SK-N-SH (cell line): Measurements from ENCODE around the gene AGAP1. TPM values are rescaled to one million over a fixed set of nuclear protein-coding genes. Genes with fewer than 3 reads are reported as not detected.

Experiments
- CTCF ChIA-PET: fragments of 300-600, 350-600 bp; formaldehyde crosslinking; extraction: SDS; loops from one replicate; lab custom pipeline; 2021; lab: Yijun Ruan, JAX
- POLR2A ChIA-PET: fragments of 350-600 bp; sonication (Branson Sonifier 250); formaldehyde crosslinking; extraction: SDS; loops from one replicate; lab custom pipeline; 2020; ENCODE audit warnings: antibody characterized with exemption, inconsistent platforms; lab: Yijun Ruan, JAX
- DNase-seq: peaks from one replicate; pipeline ENCODE4 v3.0.0; 2012
- H2AFZ ChIP-seq: fragments of 200-600 bp; sonication (generic); 2 replicates; pipeline ENCODE4 v1.8.1; 2016; ENCODE audit warnings: antibody characterized with exemption, mild to moderate bottlenecking, low read depth
- H3F3A ChIP-seq: fragments of 200-600 bp; sonication (generic); replicated peaks from 2 replicates; pipeline ENCODE3; 2016; ENCODE audit warnings: antibody characterized with exemption, mild to moderate bottlenecking; ENCODE audit not compliant: insufficient read depth
- H3K27ac ChIP-seq, 2 experiments: fragments of 200-500 bp in 1 of 2; fragments of 200-600 bp in 1 of 2; sonication (Bioruptor generic) in 1 of 2; sonication (generic), shearing (Covaris generic) in 1 of 2; 2 replicates each; pipeline versions ENCODE4 v1.5.1 to v1.6.1; 2014 to 2016; ENCODE audit warnings: low read depth in 2 of 2, inconsistent platforms in 1 of 2, low read length in 1 of 2, mild to moderate bottlenecking in 1 of 2, mixed read lengths in 1 of 2
- H3K27me3 ChIP-seq: fragments of 200-600 bp; sonication (generic), shearing (Covaris generic); 2 replicates; pipeline ENCODE4 v1.6.1; 2016; ENCODE audit warnings: mixed run types; ENCODE audit not compliant: insufficient read depth
- H3K36me3 ChIP-seq, 2 experiments: fragments of 200-500 bp in 1 of 2; fragments of 200-600 bp in 1 of 2; sonication (Bioruptor generic) in 1 of 2; sonication (generic) in 1 of 2; replicated peaks in 1 of 2; 2 replicates each; pipeline versions ENCODE3 to v1.5.1; 2014 to 2016; ENCODE audit warnings: low read length in 1 of 2, mild to moderate bottlenecking in 1 of 2; ENCODE audit not compliant: insufficient read depth in 2 of 2, control insufficient read depth in 1 of 2
- H3K4me1 ChIP-seq, 2 experiments: fragments of 200-500 bp in 1 of 2; fragments of 200-600 bp in 1 of 2; sonication (Bioruptor generic) in 1 of 2; sonication (generic), shearing (Covaris generic) in 1 of 2; 2 replicates each; pipeline versions ENCODE4 v1.5.1 to v1.6.1; 2014 to 2016; ENCODE audit warnings: low read depth in 1 of 2, low read length in 1 of 2, mixed run types in 1 of 2; ENCODE audit not compliant: insufficient read depth in 2 of 2, control insufficient read depth in 1 of 2
- H3K4me2 ChIP-seq: fragments of 200-600 bp; sonication (generic), shearing (Covaris generic); 2 replicates; pipeline ENCODE4 v1.6.1; 2017; ENCODE audit warnings: mixed run types
- H3K4me3 ChIP-seq, 2 experiments: fragments of 200-500 bp in 1 of 2; fragments of 200-600 bp in 1 of 2; sonication (Bioruptor generic) in 1 of 2; sonication (generic), shearing (Covaris generic) in 1 of 2; 2 replicates each; pipeline versions ENCODE4 v1.5.1 to v1.8.1; 2014 to 2016; ENCODE audit warnings: low read depth in 2 of 2, inconsistent platforms in 1 of 2, low read length in 1 of 2, mild to moderate bottlenecking in 1 of 2, mixed read lengths in 1 of 2, moderate library complexity in 1 of 2
- H3K79me2 ChIP-seq: fragments of 200-600 bp; sonication (generic); 2 replicates; pipeline ENCODE4 v1.8.1; 2017; ENCODE audit warnings: mild to moderate bottlenecking; ENCODE audit not compliant: insufficient read depth
- H3K9ac ChIP-seq: fragments of 200-600 bp; sonication (generic); 2 replicates; pipeline ENCODE4 v1.6.1; 2017; ENCODE audit warnings: mixed run types
- H3K9me2 ChIP-seq: fragments of 200-600 bp; sonication (generic); 2 replicates; pipeline ENCODE4 v1.6.1; 2017; ENCODE audit warnings: mixed run types
- H3K9me3 ChIP-seq: fragments of 200-600 bp; sonication (generic); 2 replicates; pipeline ENCODE4 v1.6.1; 2017; ENCODE audit warnings: mixed run types, mild to moderate bottlenecking, moderate library complexity
- H4K20me1 ChIP-seq: fragments of 200-600 bp; sonication (generic); 2 replicates; pipeline ENCODE4 v1.6.1; 2017; ENCODE audit warnings: mild to moderate bottlenecking, mixed run types; ENCODE audit not compliant: insufficient read depth
- ELF1 ChIP-seq: IDR thresholded peaks from 2 replicates; pipeline ENCODE4 v1.4.0; 2012
- EP300 ChIP-seq, 2 experiments: IDR thresholded peaks; 2 replicates each; pipeline versions ENCODE4 v1.4.0 to v1.6.1; 2012; ENCODE audit warnings: borderline replicate concordance in 1 of 2, low read depth in 1 of 2, low read length in 1 of 2
- EZH2phosphoT487 ChIP-seq: fragments of 200-600 bp; sonication (generic); IDR thresholded peaks from 2 replicates; pipeline ENCODE4 v1.6.1; 2017; ENCODE audit warnings: low read depth, mixed run types, mild to moderate bottlenecking, antibody characterized with exemption, moderate library complexity, borderline replicate concordance
- FOSL2 ChIP-seq: IDR thresholded peaks from 2 replicates; pipeline ENCODE4 v1.4.0; 2012; ENCODE audit warnings: low read depth, mild to moderate bottlenecking, moderate library complexity, borderline replicate concordance
- FOXJ3 ChIP-seq: sonication (generic); formaldehyde crosslinking; IDR thresholded peaks from 2 replicates; pipeline ENCODE4 v1.5.1; 2020; ENCODE audit warnings: mild to moderate bottlenecking, missing genetic modification reagents
- GABPA ChIP-seq: IDR thresholded peaks from 2 replicates; pipeline ENCODE4 v1.4.0; 2012; ENCODE audit warnings: low read depth, mild to moderate bottlenecking
- GATA2 ChIP-seq: sonication (generic); formaldehyde crosslinking; IDR thresholded peaks from 2 replicates; pipeline ENCODE4 v1.5.0; 2020; ENCODE audit warnings: mild to moderate bottlenecking, missing genetic modification reagents
- JUND ChIP-seq: IDR thresholded peaks from 2 replicates; pipeline ENCODE4 v1.4.0; 2012
- NFIC ChIP-seq: IDR thresholded peaks from 2 replicates; pipeline ENCODE4 v1.4.0; 2012; ENCODE audit warnings: borderline replicate concordance
- POLR2AphosphoS5 ChIP-seq: IDR thresholded peaks from 2 replicates; pipeline ENCODE4 v1.6.1; 2012; ENCODE audit warnings: low read depth, low read length
- RAD21 ChIP-seq: IDR thresholded peaks from 2 replicates; pipeline ENCODE4 v1.6.1; 2012; ENCODE audit warnings: mild to moderate bottlenecking, low read length
- RCOR1 ChIP-seq: fragments of 150-350 bp; IDR thresholded peaks from 2 replicates; pipeline ENCODE4 v1.6.1; 2017; ENCODE audit warnings: antibody characterized with exemption, low read length
- RFX5 ChIP-seq: IDR thresholded peaks from 2 replicates; pipeline ENCODE4 v1.6.1; 2012; ENCODE audit warnings: mild to moderate bottlenecking, improper control_type of control experiment, low read length
- SIN3A ChIP-seq: IDR thresholded peaks from 2 replicates; pipeline ENCODE4 v1.6.1; 2012; ENCODE audit warnings: low read depth, mild to moderate bottlenecking, low read length, moderate library complexity, borderline replicate concordance
- SMC3 ChIP-seq: IDR thresholded peaks from 2 replicates; pipeline ENCODE4 v1.6.1; 2012; ENCODE audit warnings: low read depth, low read length, improper control_type of control experiment
- TAF1 ChIP-seq: IDR thresholded peaks from 2 replicates; pipeline ENCODE4 v1.6.1; 2012; ENCODE audit warnings: low read depth, mild to moderate bottlenecking, low read length, moderate library complexity, borderline replicate concordance
- TCF12 ChIP-seq: IDR thresholded peaks from 2 replicates; pipeline ENCODE4 v1.4.0; 2012
- TEAD4 ChIP-seq: IDR thresholded peaks from 2 replicates; pipeline ENCODE4 v1.4.0; 2012; ENCODE audit warnings: mild to moderate bottlenecking, borderline replicate concordance; ENCODE audit not compliant: insufficient read depth
- WGBS: methylation state at CpG from one replicate; pipeline ENCODE4 v1.1.6; 2017; ENCODE audit warnings: low lambda C conversion rate; 5-methylcytosine and 5-hydroxymethylcytosine counted together
- polyA plus RNA-seq, 3 experiments: library from polyadenylated mRNA; depleted of rRNA; stranded (reverse); fragments of >200 nt; gene quantifications; 2 replicates each; pipeline ENCODE4 v1.2.3, GENCODE V29; 2012
- TF ChIP-seq, protein P1 (sequence below): IDR thresholded peaks from 2 replicates; pipeline ENCODE4 v1.4.0; 2012; ENCODE audit warnings: low read depth
- TF ChIP-seq, protein P2 (sequence below): IDR thresholded peaks from 2 replicates; pipeline ENCODE4 v1.6.1; 2012; ENCODE audit warnings: mild to moderate bottlenecking, low read depth, low read length, moderate library complexity
- TF ChIP-seq, protein P3 (sequence below): IDR thresholded peaks from 2 replicates; pipeline ENCODE4 v1.4.0; 2012; ENCODE audit warnings: low read depth, borderline replicate concordance

AGAP1 gene
- polyA plus RNA-seq, 1 of the 3 experiments (the other 2 are of a cell fraction) = 8.8 TPM

GRCh38 chr2:235568431-235568830 is 74.6 kb downstream of the AGAP1 start:
- 88% methylated on average over 9 of the region's 9 CpGs for WGBS

GRCh38 chr2:235569837-235570236 is 76.0 kb downstream of the AGAP1 start:
- Histone ChIP-seq H3K4me1 (peaks cover 4 to 14% of the 10 kb centered on the region in 2 experiments; a peak in 2 of 4 replicates), H3K27ac (no peak overlapping the region), H3K27me3 (no peaks in the 10 kb centered on the region), H3K4me3 (no peak overlapping the region), H3F3A (no peaks in the 10 kb centered on the region), H3K36me3 (no peaks in the 10 kb centered on the region), H3K79me2 (peaks cover 38% of the 10 kb centered on the region), H3K4me2 (peak overlapping the region; percentile 21; the same call in 1 of the 2 replicates), H4K20me1 (peaks cover 36% of the 10 kb centered on the region; the same call in 1 of the 2 replicates), H3K9me3 (no peaks in the 10 kb centered on the region), H3K9ac (no peak overlapping the region), H3K9me2 (no peaks in the 10 kb centered on the region), H2AFZ (no peak overlapping the region)
- ChIA-PET CTCF (interaction anchor here (0.6 kb wide), 1 partner anchor 18 kb away, joined by 3 read pairs; no protein-coding TSS in a partner anchor), POLR2A (no interaction called here)
- DNase-seq = no peak
- 94% methylated on average over 7 of the region's 7 CpGs for WGBS
- no peak for TF ChIP-seq NFIC
- no peak for TF ChIP-seq RFX5
- TF ChIP-seq, protein P1, sequence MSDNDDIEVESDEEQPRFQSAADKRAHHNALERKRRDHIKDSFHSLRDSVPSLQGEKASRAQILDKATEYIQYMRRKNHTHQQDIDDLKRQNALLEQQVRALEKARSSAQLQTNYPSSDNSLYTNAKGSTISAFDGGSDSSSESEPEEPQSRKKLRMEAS = no peak
- TF ChIP-seq EP300 (IDR thresholded peaks at IDR 0.05; ENCODE audit: borderline replicate concordance in 1 of 2, low read depth in 1 of 2, low read length in 1 of 2) = no peak
- TF ChIP-seq SIN3A = no peak
- no peak for TF ChIP-seq SMC3
- TF ChIP-seq RCOR1 = no peak
- no peak for TF ChIP-seq EZH2phosphoT487
- TF ChIP-seq RAD21 = no peak
- TF ChIP-seq TEAD4 = no peak
- no peak for TF ChIP-seq FOSL2
- TF ChIP-seq TCF12 = no peak
- no peak for TF ChIP-seq GATA2 (CRISPR knock-in tag)
- no peak for TF ChIP-seq JUND
- no peak for TF ChIP-seq FOXJ3 (CRISPR knock-in tag)
- TF ChIP-seq TAF1 = no peak
- no peak for TF ChIP-seq GABPA

More at GRCh38 chr2:235568431-235568830, 74.6 kb downstream of the AGAP1 start:
- Histone ChIP-seq H3K4me2 (no peak overlapping the region), H3K9me2 (no peaks in the 10 kb centered on the region), H3F3A (no peaks in the 10 kb centered on the region), H3K4me3 (no peak overlapping the region), H3K27ac (no peak overlapping the region), H3K9ac (no peak overlapping the region), H3K27me3 (no peaks in the 10 kb centered on the region), H3K9me3 (no peaks in the 10 kb centered on the region), H4K20me1 (peaks cover 42% of the 10 kb centered on the region), H3K79me2 (peaks cover 31% of the 10 kb centered on the region), H3K36me3 (no peaks in the 10 kb centered on the region), H2AFZ (no peak overlapping the region), H3K4me1 (peaks cover 4 to 8% of the 10 kb centered on the region in 2 experiments; a peak in 3 of 4 replicates)
- ChIA-PET POLR2A (no interaction called here), CTCF (interaction anchor here (1.3 kb wide), 1 partner anchor 16 kb away, joined by 5 read pairs; no protein-coding TSS in a partner anchor)
- no peak for DNase-seq
- TF ChIP-seq POLR2AphosphoS5 = no peak
- TF ChIP-seq RFX5 = no peak
- TF ChIP-seq GATA2 (CRISPR knock-in tag) = no peak
- no peak for TF ChIP-seq EP300 (IDR thresholded peaks at IDR 0.05; ENCODE audit: borderline replicate concordance in 1 of 2, low read depth in 1 of 2, low read length in 1 of 2)
- no peak for TF ChIP-seq ELF1
- TF ChIP-seq, protein P2, sequence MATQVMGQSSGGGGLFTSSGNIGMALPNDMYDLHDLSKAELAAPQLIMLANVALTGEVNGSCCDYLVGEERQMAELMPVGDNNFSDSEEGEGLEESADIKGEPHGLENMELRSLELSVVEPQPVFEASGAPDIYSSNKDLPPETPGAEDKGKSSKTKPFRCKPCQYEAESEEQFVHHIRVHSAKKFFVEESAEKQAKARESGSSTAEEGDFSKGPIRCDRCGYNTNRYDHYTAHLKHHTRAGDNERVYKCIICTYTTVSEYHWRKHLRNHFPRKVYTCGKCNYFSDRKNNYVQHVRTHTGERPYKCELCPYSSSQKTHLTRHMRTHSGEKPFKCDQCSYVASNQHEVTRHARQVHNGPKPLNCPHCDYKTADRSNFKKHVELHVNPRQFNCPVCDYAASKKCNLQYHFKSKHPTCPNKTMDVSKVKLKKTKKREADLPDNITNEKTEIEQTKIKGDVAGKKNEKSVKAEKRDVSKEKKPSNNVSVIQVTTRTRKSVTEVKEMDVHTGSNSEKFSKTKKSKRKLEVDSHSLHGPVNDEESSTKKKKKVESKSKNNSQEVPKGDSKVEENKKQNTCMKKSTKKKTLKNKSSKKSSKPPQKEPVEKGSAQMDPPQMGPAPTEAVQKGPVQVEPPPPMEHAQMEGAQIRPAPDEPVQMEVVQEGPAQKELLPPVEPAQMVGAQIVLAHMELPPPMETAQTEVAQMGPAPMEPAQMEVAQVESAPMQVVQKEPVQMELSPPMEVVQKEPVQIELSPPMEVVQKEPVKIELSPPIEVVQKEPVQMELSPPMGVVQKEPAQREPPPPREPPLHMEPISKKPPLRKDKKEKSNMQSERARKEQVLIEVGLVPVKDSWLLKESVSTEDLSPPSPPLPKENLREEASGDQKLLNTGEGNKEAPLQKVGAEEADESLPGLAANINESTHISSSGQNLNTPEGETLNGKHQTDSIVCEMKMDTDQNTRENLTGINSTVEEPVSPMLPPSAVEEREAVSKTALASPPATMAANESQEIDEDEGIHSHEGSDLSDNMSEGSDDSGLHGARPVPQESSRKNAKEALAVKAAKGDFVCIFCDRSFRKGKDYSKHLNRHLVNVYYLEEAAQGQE = no peak
- no peak for TF ChIP-seq TEAD4
- TF ChIP-seq, protein P3, sequence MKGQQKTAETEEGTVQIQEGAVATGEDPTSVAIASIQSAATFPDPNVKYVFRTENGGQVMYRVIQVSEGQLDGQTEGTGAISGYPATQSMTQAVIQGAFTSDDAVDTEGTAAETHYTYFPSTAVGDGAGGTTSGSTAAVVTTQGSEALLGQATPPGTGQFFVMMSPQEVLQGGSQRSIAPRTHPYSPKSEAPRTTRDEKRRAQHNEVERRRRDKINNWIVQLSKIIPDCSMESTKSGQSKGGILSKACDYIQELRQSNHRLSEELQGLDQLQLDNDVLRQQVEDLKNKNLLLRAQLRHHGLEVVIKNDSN = no peak
